HepG2 (cell line): ENCODE measurements around the gene PFKFB2. TPM values are rescaled to one million over a fixed set of nuclear protein-coding genes. Genes with fewer than 3 reads are reported as not detected.

Experiments used
- ATAC-seq: fragments of 200-7000 bp; cut with Tn5 transposase; 3 replicates; pipeline ENCODE4 v1.9.1; 2020; ENCODE audit warnings: mild to moderate bottlenecking, moderate library complexity
- BruUV-seq: library from RNA; stranded (reverse); fragments of 400-500 nt; replicated peaks from 2 replicates; lab custom pipeline; 2021; lab: Mats Ljungman, UMichigan
- CTCF ChIA-PET: fragments of 300-600 bp; formaldehyde crosslinking; extraction: SDS; loops from one replicate; lab custom pipeline; 2021; ENCODE audit warnings: low total read pairs, inconsistent platforms, low intra/inter-chr PET ratio; lab: Yijun Ruan, JAX
- POLR2A ChIA-PET: fragments of 350-600 bp; sonication (Branson Sonifier 250); formaldehyde crosslinking; loops from one replicate; lab custom pipeline; 2020; ENCODE audit warnings: antibody characterized with exemption, inconsistent platforms; lab: Yijun Ruan, JAX
- DNase-seq: peaks from one replicate; pipeline ENCODE4 v3.0.0-alpha.2; 2015; ENCODE audit warnings: low spot score
- FAIRE-seq: peaks from 3 replicates; lab custom pipeline; 2011; peaks lifted over from hg19 to GRCh38; lab: Jason Lieb, UNC
- H2AFZ ChIP-seq: one replicate; pipeline ENCODE4 v1.6.1; 2011; ENCODE audit warnings: low read length, inconsistent platforms
- H3K27ac ChIP-seq: fragments of 300-600 bp; 3 replicates; pipeline ENCODE4 v1.8.0; 2011; ENCODE audit warnings: mixed run types, mild to moderate bottlenecking, mixed read lengths, low read length, inconsistent platforms; ENCODE audit not compliant: insufficient read depth; ENCODE audit errors: extremely low read length
- H3K27me3 ChIP-seq, 2 experiments: fragments of 200-600 bp in 1 of 2; 2 replicates in 1 of 2; 3 replicates in 1 of 2; pipeline versions ENCODE4 v1.6.0 to v1.8.0; 2011; ENCODE audit warnings: low read length in 2 of 2, mild to moderate bottlenecking in 2 of 2, moderate library complexity in 2 of 2, inconsistent platforms in 1 of 2; ENCODE audit not compliant: insufficient read depth in 2 of 2, control insufficient read depth in 1 of 2
- H3K36me3 ChIP-seq, 2 experiments: fragments of 200-600 bp in 1 of 2; replicated peaks in 1 of 2; 2 replicates in 1 of 2; 3 replicates in 1 of 2; pipeline versions ENCODE4 v1.5.1 to v1.8.0; 2011; ENCODE audit warnings: low read length in 2 of 2, inconsistent platforms in 1 of 2; ENCODE audit not compliant: insufficient read depth in 2 of 2, control insufficient read depth in 1 of 2
- H3K4me1 ChIP-seq: 2 replicates; pipeline ENCODE4 v1.5.1; 2012; ENCODE audit warnings: low read length, inconsistent platforms; ENCODE audit not compliant: insufficient read depth
- H3K4me2 ChIP-seq: 2 replicates; pipeline ENCODE4 v1.6.0; 2011; ENCODE audit warnings: low read depth, low read length, inconsistent platforms
- H3K4me3 ChIP-seq, 3 experiments: fragments of 200-600 bp in 1 of 3; sonication (generic), shearing (Covaris generic) in 1 of 3; replicated peaks in 1 of 3; 2 replicates each; pipeline ENCODE4 v1.5.1; 2011 to 2016; ENCODE audit warnings: low read length in 3 of 3, inconsistent platforms in 2 of 3, low read depth in 2 of 3, mild to moderate bottlenecking in 2 of 3, control low read depth in 1 of 3, mixed read lengths in 1 of 3; ENCODE audit not compliant: insufficient read depth in 1 of 3
- H3K79me2 ChIP-seq: one replicate; pipeline ENCODE4 v1.6.1; 2011; ENCODE audit warnings: low read length, inconsistent platforms; ENCODE audit not compliant: insufficient read depth
- H3K9ac ChIP-seq: 2 replicates; pipeline ENCODE4 v1.6.0; 2011; ENCODE audit warnings: mild to moderate bottlenecking, low read depth, low read length, inconsistent platforms; ENCODE audit not compliant: insufficient read depth
- H3K9me3 ChIP-seq: 2 replicates; pipeline ENCODE4 v1.5.1; 2012; ENCODE audit warnings: mild to moderate bottlenecking, low read length
- H4K20me1 ChIP-seq: 2 replicates; pipeline ENCODE4 v1.6.0; 2011; ENCODE audit warnings: inconsistent platforms, mild to moderate bottlenecking, low read length, moderate library complexity; ENCODE audit not compliant: insufficient read depth
- AHR ChIP-seq: IDR thresholded peaks from 2 replicates; pipeline ENCODE4 v1.6.1; 2018; ENCODE audit warnings: missing genetic modification reagents, missing compliant biosample characterization
- HOXA5 ChIP-seq: sonication (generic); formaldehyde crosslinking; IDR thresholded peaks from 2 replicates; pipeline ENCODE4 v1.4.0; 2020; ENCODE audit warnings: missing genetic modification reagents
- IRF2 ChIP-seq: IDR thresholded peaks from 2 replicates; pipeline ENCODE4 v1.6.1; 2018; ENCODE audit warnings: missing genetic modification reagents, missing compliant biosample characterization
- JARID2 ChIP-seq: sonication (generic); formaldehyde crosslinking; IDR thresholded peaks from 2 replicates; pipeline ENCODE4 v1.8.1; 2023; ENCODE audit warnings: missing genetic modification reagents, inconsistent platforms; ENCODE audit not compliant: insufficient replicate concordance
- KLF15 ChIP-seq: sonication (generic); formaldehyde crosslinking; IDR thresholded peaks from 2 replicates; pipeline ENCODE4 v1.8.1; 2023; ENCODE audit warnings: borderline replicate concordance, mild to moderate bottlenecking, inconsistent platforms, missing genetic modification reagents, mixed read lengths
- NR2F6 ChIP-seq, 2 experiments: IDR thresholded peaks; 2 replicates each; pipeline ENCODE4 v1.6.1; 2016; ENCODE audit warnings: antibody characterized with exemption in 1 of 2, mild to moderate bottlenecking in 1 of 2
- RBFOX2 ChIP-seq: fragments of 200-400 bp; formaldehyde crosslinking; IDR thresholded peaks from 2 replicates; pipeline ENCODE4 v1.6.1; 2017; ENCODE audit warnings: low read depth, mild to moderate bottlenecking, low read length
- SOX5 ChIP-seq: IDR thresholded peaks from 2 replicates; pipeline ENCODE4 v1.6.1; 2016; ENCODE audit warnings: borderline replicate concordance
- ZMYM2 ChIP-seq: sonication (generic); formaldehyde crosslinking; IDR thresholded peaks from 2 replicates; pipeline ENCODE4 v1.8.0; 2022; ENCODE audit warnings: mild to moderate bottlenecking, missing genetic modification reagents
- ZNF329 ChIP-seq: sonication (generic); formaldehyde crosslinking; IDR thresholded peaks from 2 replicates; pipeline ENCODE4 v1.9.0; 2021; ENCODE audit warnings: low read depth, mild to moderate bottlenecking, missing genetic modification reagents
- ZNF34 ChIP-seq: sonication (generic); formaldehyde crosslinking; IDR thresholded peaks from 2 replicates; pipeline ENCODE4 v1.4.0; 2020; ENCODE audit warnings: mild to moderate bottlenecking, missing genetic modification reagents, borderline replicate concordance
- ZNF841 ChIP-seq: sonication (generic); formaldehyde crosslinking; IDR thresholded peaks from 2 replicates; pipeline ENCODE4 v1.8.1; 2023; ENCODE audit warnings: missing genetic modification reagents, borderline replicate concordance
- WGBS: methylation state at CpG from one replicate; pipeline ENCODE4 v1.1.6; 2017; ENCODE audit warnings: low lambda C conversion rate; 5-methylcytosine and 5-hydroxymethylcytosine counted together
- in situ Hi-C: cut with HindIII; loops from 2 replicates; pipeline ENCODE4 v1.10.0; 2017; ENCODE audit warnings: low pct_unique_long_range_greater_than_20kb; ENCODE audit not compliant: extremely low pct_ligation_motif_present
- intact Hi-C: fragments of 100-400 bp; cut with micrococcal nuclease; formaldehyde crosslinking; loops from one replicate; pipeline ENCODE4 v1.10.0; 2022; ENCODE audit not compliant: unreplicated experiment
- polyA plus RNA-seq, 8 experiments: library from polyadenylated mRNA; depleted of rRNA in 3 of 8; stranded (reverse) in 7 of 8; unstranded in 1 of 8; fragments of >200 nt; fragmentation: Illumina TruSeq in 4 of 8; extraction: Trizol in 4 of 8; gene quantifications; 2 replicates each; pipeline versions ENCODE4 v1.2.1 to v1.2.3, GENCODE V29; 2011 to 2016; ENCODE audit warnings: low read depth in 4 of 8, missing spikeins in 1 of 8, mixed read lengths in 1 of 8; ENCODE audit not compliant: insufficient read depth in 1 of 8
- total RNA-seq, 5 experiments: library from RNA; depleted of rRNA; stranded (reverse); fragments of >200 nt; fragmentation: Illumina TruSeq; extraction: Trizol; gene quantifications; 2 replicates each; pipeline ENCODE4 v1.2.3, GENCODE V29; 2016; ENCODE audit warnings: low read depth in 1 of 5
- TF ChIP-seq, protein P1 (sequence below): sonication (generic); formaldehyde crosslinking; IDR thresholded peaks from 2 replicates; pipeline ENCODE4 v1.8.0; 2022; ENCODE audit warnings: missing genetic modification reagents, mild to moderate bottlenecking, inconsistent platforms, borderline replicate concordance
- TF ChIP-seq, protein P2 (sequence below): sonication (generic); formaldehyde crosslinking; IDR thresholded peaks from 2 replicates; pipeline ENCODE4 v1.5.0; 2020; ENCODE audit warnings: mild to moderate bottlenecking, missing genetic modification reagents
- TF ChIP-seq, protein P3 (sequence below): sonication (generic); formaldehyde crosslinking; IDR thresholded peaks from 2 replicates; pipeline ENCODE4 v1.5.0; 2020; ENCODE audit warnings: mild to moderate bottlenecking, missing genetic modification reagents, borderline replicate concordance
- TF ChIP-seq, protein P4 (sequence below): sonication (generic); formaldehyde crosslinking; IDR thresholded peaks from 2 replicates; pipeline ENCODE4 v1.4.0; 2020; ENCODE audit warnings: mild to moderate bottlenecking, missing genetic modification reagents

The PFKFB2 gene
- total and polyA plus RNA-seq, 2 of the 13 experiments (the other 11 are each of a cell fraction or from before 2014, with no cell fraction given) = 4.6 to 10.6 TPM

DNA sequence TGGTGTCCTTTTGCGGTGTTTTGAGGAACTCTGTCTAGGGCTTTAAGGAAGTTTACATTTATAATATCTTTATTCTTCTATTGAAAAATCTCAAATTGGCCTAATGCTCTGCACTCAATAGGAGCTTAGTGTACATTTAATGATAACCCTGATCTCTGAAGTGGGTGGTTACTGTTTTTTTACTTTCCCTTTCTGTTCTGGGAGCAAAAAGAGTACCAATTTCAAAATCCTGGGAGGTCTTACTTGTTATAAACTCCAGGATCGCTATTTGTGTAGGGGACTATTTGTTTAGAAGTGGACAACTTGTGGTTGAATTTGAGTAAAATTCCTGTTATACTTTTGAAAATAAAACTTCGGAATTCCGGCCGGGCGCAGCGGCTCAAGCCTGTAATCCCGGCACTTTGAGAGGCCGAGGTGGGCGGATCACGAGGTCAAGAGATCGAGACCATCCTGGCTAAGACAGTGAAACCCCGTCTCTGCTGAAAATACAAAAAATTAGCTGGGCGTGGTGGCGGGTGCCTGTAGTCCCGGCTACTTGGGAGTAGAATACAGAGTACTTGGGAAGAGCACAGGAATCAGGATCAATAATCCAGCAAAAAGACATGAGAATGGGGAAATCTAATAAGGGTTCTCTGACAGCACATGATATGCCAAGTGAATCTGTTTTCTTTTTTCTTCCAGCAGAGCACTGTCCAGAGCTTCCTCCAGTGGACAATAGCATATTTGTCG is 36.7 kb downstream of the PFKFB2 start:
- H3K27me3 ChIP-seq = no peaks in the 10 kb centered on the region; a peak in 1 of 5 replicates
- H3K4me3 ChIP-seq = peak overlapping the region; percentile 70 to 94 (median 75)
- 2% methylated on average over 16 of the region's 17 CpGs for WGBS
- CTCF ChIA-PET = no interaction called here
- no TSS peak for BruUV-seq
- DNase-seq = peak; percentile 23
- no peak overlapping the region for H2AFZ ChIP-seq
- ATAC-seq = no peak
- no peaks in the 10 kb centered on the region for H4K20me1 ChIP-seq
- H3K4me2 ChIP-seq = peak overlapping the region; percentile 86
- intact Hi-C loops (loop anchor here (2.0 to 5.0 kb wide), 4 partner anchors 15 to 233 kb away; partner anchors contain the start of genes C4BPA and CD55), in situ Hi-C loops (loop anchor here (5.0 kb wide), 1 partner anchor 318 kb away; no protein-coding TSS in a partner anchor)
- H3K36me3 ChIP-seq = peaks cover 3 to 20% of the 10 kb centered on the region in 2 experiments; a peak in 4 of 5 replicates
- POLR2A ChIA-PET = interaction anchor here (0.7 to 3.3 kb wide), 8 partner anchors 11 to 232 kb away, joined by 3 to 26 read pairs (median 13); partner anchors contain the start of genes C4BPA, CD55 and PFKFB2
- H3K27ac ChIP-seq = peak overlapping the region; percentile 97
- peaks cover 21% of the 10 kb centered on the region for H3K79me2 ChIP-seq
- FAIRE-seq = no peak
- no peaks in the 10 kb centered on the region for H3K9me3 ChIP-seq
- H3K4me1 ChIP-seq = peaks cover 60% of the 10 kb centered on the region
- peak overlapping the region; percentile 84 for H3K9ac ChIP-seq
- TF ChIP-seq ZMYM2 (CRISPR knock-in tag) (peak; percentile 42; the same call in 1 of the 2 replicates), RBFOX2 (peak; percentile 47), IRF2 (peak; percentile 58; the same call in 1 of the 2 replicates), JARID2 (CRISPR knock-in tag) (no peak), HOXA5 (CRISPR knock-in tag) (peak; percentile 26; the same call in 1 of the 2 replicates), ZNF329 (CRISPR knock-in tag) (no peak), ZNF841 (CRISPR knock-in tag) (no peak), ZNF34 (CRISPR knock-in tag) (no peak), SOX5 (no peak), AHR (CRISPR knock-in tag) (no peak), KLF15 (CRISPR knock-in tag) (no peak), NR2F6 (IDR thresholded peaks at IDR 0.05) (0 out of 2 replicates have a peak, but pooled peaks have one; percentile 9), NR2F6 (CRISPR knock-in tag; IDR thresholded peaks at IDR 0.05) (no peak)
- TF ChIP-seq, protein P1, sequence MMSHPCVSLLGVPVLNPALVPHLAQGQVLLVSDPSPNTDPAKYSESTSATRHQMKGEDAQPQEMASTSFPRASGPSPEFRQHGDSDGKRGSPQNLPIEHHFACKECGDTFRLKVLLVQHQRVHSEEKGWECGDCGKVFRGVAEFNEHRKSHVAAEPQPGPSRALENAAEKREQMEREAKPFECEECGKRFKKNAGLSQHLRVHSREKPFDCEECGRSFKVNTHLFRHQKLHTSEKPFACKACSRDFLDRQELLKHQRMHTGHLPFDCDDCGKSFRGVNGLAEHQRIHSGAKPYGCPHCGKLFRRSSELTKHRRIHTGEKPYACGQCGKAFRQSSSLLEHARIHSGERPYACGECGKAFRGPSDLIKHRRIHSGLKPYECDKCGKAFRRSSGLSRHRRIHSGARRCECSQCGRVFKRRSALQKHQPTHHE (CRISPR knock-in tag) = no peak
- TF ChIP-seq, protein P2, sequence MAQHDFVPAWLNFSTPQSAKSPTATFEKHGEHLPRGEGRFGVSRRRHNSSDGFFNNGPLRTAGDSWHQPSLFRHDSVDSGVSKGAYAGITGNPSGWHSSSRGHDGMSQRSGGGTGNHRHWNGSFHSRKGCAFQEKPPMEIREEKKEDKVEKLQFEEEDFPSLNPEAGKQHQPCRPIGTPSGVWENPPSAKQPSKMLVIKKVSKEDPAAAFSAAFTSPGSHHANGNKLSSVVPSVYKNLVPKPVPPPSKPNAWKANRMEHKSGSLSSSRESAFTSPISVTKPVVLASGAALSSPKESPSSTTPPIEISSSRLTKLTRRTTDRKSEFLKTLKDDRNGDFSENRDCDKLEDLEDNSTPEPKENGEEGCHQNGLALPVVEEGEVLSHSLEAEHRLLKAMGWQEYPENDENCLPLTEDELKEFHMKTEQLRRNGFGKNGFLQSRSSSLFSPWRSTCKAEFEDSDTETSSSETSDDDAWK (CRISPR knock-in tag) = no peak
- TF ChIP-seq, protein P3, sequence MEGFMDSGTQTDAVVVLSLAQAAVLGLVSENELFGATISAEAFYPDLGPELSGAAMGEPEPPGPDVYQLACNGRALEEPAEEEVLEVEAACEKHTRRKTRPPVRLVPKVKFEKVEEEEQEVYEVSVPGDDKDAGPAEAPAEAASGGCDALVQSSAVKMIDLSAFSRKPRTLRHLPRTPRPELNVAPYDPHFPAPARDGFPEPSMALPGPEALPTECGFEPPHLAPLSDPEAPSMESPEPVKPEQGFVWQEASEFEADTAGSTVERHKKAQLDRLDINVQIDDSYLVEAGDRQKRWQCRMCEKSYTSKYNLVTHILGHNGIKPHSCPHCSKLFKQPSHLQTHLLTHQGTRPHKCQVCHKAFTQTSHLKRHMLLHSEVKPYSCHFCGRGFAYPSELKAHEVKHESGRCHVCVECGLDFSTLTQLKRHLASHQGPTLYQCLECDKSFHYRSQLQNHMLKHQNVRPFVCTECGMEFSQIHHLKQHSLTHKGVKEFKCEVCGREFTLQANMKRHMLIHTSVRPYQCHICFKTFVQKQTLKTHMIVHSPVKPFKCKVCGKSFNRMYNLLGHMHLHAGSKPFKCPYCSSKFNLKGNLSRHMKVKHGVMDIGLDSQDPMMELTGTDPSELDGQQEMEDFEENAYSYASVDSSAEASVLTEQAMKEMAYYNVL (CRISPR knock-in tag) = no peak
- TF ChIP-seq, protein P4, sequence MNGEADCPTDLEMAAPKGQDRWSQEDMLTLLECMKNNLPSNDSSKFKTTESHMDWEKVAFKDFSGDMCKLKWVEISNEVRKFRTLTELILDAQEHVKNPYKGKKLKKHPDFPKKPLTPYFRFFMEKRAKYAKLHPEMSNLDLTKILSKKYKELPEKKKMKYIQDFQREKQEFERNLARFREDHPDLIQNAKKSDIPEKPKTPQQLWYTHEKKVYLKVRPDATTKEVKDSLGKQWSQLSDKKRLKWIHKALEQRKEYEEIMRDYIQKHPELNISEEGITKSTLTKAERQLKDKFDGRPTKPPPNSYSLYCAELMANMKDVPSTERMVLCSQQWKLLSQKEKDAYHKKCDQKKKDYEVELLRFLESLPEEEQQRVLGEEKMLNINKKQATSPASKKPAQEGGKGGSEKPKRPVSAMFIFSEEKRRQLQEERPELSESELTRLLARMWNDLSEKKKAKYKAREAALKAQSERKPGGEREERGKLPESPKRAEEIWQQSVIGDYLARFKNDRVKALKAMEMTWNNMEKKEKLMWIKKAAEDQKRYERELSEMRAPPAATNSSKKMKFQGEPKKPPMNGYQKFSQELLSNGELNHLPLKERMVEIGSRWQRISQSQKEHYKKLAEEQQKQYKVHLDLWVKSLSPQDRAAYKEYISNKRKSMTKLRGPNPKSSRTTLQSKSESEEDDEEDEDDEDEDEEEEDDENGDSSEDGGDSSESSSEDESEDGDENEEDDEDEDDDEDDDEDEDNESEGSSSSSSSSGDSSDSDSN (CRISPR knock-in tag) = 0 out of 2 replicates have a peak, but pooled peaks have one; percentile 22
